K562 (cell line): ENCODE measurements around the gene UBN2. TPM values are rescaled to one million over a fixed set of nuclear protein-coding genes. Genes with fewer than 3 reads are reported as not detected.

Experiments
- ATAC-seq: fragments of 200-7000 bp; cut with Tn5 transposase; 3 replicates; pipeline ENCODE4 v1.9.1; 2020; ENCODE audit warnings: moderate library complexity
- BruUV-seq: library from RNA; stranded (reverse); fragments of 400-500 nt; replicated peaks from 2 replicates; lab custom pipeline; 2021; lab: Mats Ljungman, UMichigan
- CTCF ChIA-PET: fragments of 300-600 bp; formaldehyde crosslinking; extraction: SDS; loops from one replicate; lab custom pipeline; 2021; ENCODE audit warnings: low intra/inter-chr PET ratio; lab: Yijun Ruan, JAX
- POLR2A ChIA-PET: fragments of 300-600, 350-650 bp; sonication (Branson Sonifier 250); formaldehyde crosslinking; extraction: SDS; loops from one replicate; lab custom pipeline; 2021; ENCODE audit warnings: antibody characterized with exemption, inconsistent platforms; lab: Yijun Ruan, JAX
- DNase-seq, 4 experiments: peaks; one replicate each; pipeline versions ENCODE4 v3.0.0 to v3.0.0-alpha.2; 2011 to 2018; ENCODE audit warnings: low spot score in 3 of 4, mixed read lengths in 3 of 4; ENCODE audit errors: extremely low read depth in 1 of 4
- FAIRE-seq: peaks from 2 replicates; lab custom pipeline; 2011; peaks lifted over from hg19 to GRCh38; lab: Jason Lieb, UNC
- H2AFZ ChIP-seq: 2 replicates; pipeline ENCODE4 v1.6.0; 2011; ENCODE audit warnings: low read depth, low read length, control low read depth, inconsistent platforms
- H3K27ac ChIP-seq: fragments of 200-600 bp; 3 replicates; pipeline ENCODE4 v1.8.0; 2011; ENCODE audit warnings: low read depth, mild to moderate bottlenecking, control low read depth, inconsistent platforms, low read length, moderate library complexity, mixed read lengths; ENCODE audit errors: extremely low read depth
- H3K27me3 ChIP-seq, 2 experiments: fragments of 300-600 bp in 1 of 2; 2 replicates in 1 of 2; 3 replicates in 1 of 2; pipeline versions ENCODE4 v1.6.0 to v1.8.0; 2011; ENCODE audit warnings: inconsistent platforms in 2 of 2, low read length in 2 of 2, mild to moderate bottlenecking in 1 of 2, mixed read lengths in 1 of 2, moderate library complexity in 1 of 2; ENCODE audit not compliant: control insufficient read depth in 2 of 2, insufficient read depth in 2 of 2
- H3K36me3 ChIP-seq: fragments of 300-600 bp; 3 replicates; pipeline ENCODE4 v1.8.0; 2011; ENCODE audit warnings: mild to moderate bottlenecking, low read length, inconsistent platforms; ENCODE audit not compliant: control insufficient read depth, insufficient read depth
- H3K4me1 ChIP-seq, 2 experiments: fragments of 200-600 bp in 1 of 2; replicated peaks in 1 of 2; 2 replicates in 1 of 2; 3 replicates in 1 of 2; pipeline versions ENCODE4 v1.5.1 to v1.8.0; 2011; ENCODE audit warnings: inconsistent platforms in 2 of 2, low read length in 2 of 2, mild to moderate bottlenecking in 1 of 2, mixed read lengths in 1 of 2, moderate library complexity in 1 of 2; ENCODE audit not compliant: control insufficient read depth in 2 of 2, insufficient read depth in 2 of 2
- H3K4me2 ChIP-seq: 2 replicates; pipeline ENCODE4 v1.6.1; 2011; ENCODE audit warnings: low read length, control low read depth, inconsistent platforms, mixed read lengths; ENCODE audit not compliant: insufficient read depth
- H3K4me3 ChIP-seq: fragments of 200-600 bp; sonication (generic), shearing (Covaris generic); 2 replicates; pipeline ENCODE4 v1.5.1; 2016; ENCODE audit warnings: control low read depth, inconsistent platforms
- H3K79me2 ChIP-seq: fragments of 200-600 bp; 3 replicates; pipeline ENCODE4 v1.8.0; 2011; ENCODE audit warnings: low read length, inconsistent platforms; ENCODE audit not compliant: control insufficient read depth, insufficient read depth
- H3K9ac ChIP-seq, 2 experiments: 2 replicates each; pipeline versions ENCODE4 v1.6.0 to v1.6.1; 2011; ENCODE audit warnings: low read depth in 2 of 2, low read length in 2 of 2, control low read depth in 1 of 2, inconsistent platforms in 1 of 2, mild to moderate bottlenecking in 1 of 2, mixed read lengths in 1 of 2; ENCODE audit not compliant: insufficient read depth in 1 of 2
- H3K9me1 ChIP-seq: one replicate; pipeline ENCODE4 v1.6.0; 2011; ENCODE audit warnings: inconsistent platforms, mild to moderate bottlenecking, low read length, moderate library complexity; ENCODE audit not compliant: control insufficient read depth, insufficient read depth
- H3K9me3 ChIP-seq: replicated peaks from 2 replicates; pipeline ENCODE4 v1.5.1; 2011; ENCODE audit warnings: low read depth, low read length, inconsistent platforms; ENCODE audit not compliant: control insufficient read depth, insufficient read depth
- H4K20me1 ChIP-seq: replicated peaks from 2 replicates; pipeline ENCODE4 v1.6.1; 2011; ENCODE audit warnings: low read length, inconsistent platforms, mixed read lengths; ENCODE audit not compliant: control insufficient read depth, insufficient read depth
- ATF7 ChIP-seq: fragments of 450-650 bp; IDR thresholded peaks from 2 replicates; pipeline ENCODE4 v1.7.1; 2014; ENCODE audit warnings: mild to moderate bottlenecking, moderate library complexity
- CREM ChIP-seq: IDR thresholded peaks from 2 replicates; pipeline ENCODE4 v1.6.1; 2014; ENCODE audit warnings: antibody characterized with exemption, low read depth
- E2F1 ChIP-seq: sonication (generic); formaldehyde crosslinking; IDR thresholded peaks from 2 replicates; pipeline ENCODE4 v1.8.1; 2023; ENCODE audit warnings: mild to moderate bottlenecking, missing genetic modification reagents, moderate library complexity
- GTF3C2 ChIP-seq: IDR thresholded peaks from 3 replicates; pipeline ENCODE4 v1.6.1; 2011; ENCODE audit warnings: borderline replicate concordance, mild to moderate bottlenecking, moderate library complexity; ENCODE audit not compliant: insufficient read length; ENCODE audit errors: extremely low read depth
- HDAC2 ChIP-seq: fragments of 450-650 bp; IDR thresholded peaks from 2 replicates; pipeline ENCODE4 v1.6.1; 2016; ENCODE audit warnings: mild to moderate bottlenecking
- KAT2B ChIP-seq: IDR thresholded peaks from one replicate; pipeline ENCODE4 v1.6.1; 2012; ENCODE audit warnings: low read depth, mild to moderate bottlenecking, control low read depth, inconsistent platforms, low read length, moderate library complexity
- LCOR ChIP-seq: sonication (generic); formaldehyde crosslinking; IDR thresholded peaks from 2 replicates; pipeline ENCODE4 v1.8.0; 2022; ENCODE audit warnings: mild to moderate bottlenecking, missing genetic modification reagents
- PBX2 ChIP-seq, 2 experiments: IDR thresholded peaks in 1 of 2; conservative IDR thresholded peaks in 1 of 2; 2 replicates each; pipeline ENCODE4 v1.6.1; 2016; ENCODE audit warnings: low read depth in 2 of 2, mild to moderate bottlenecking in 1 of 2, missing compliant biosample characterization in 1 of 2, missing genetic modification characterization in 1 of 2, moderate library complexity in 1 of 2
- RBM14 ChIP-seq: fragments of 200-400 bp; formaldehyde crosslinking; IDR thresholded peaks from 2 replicates; pipeline ENCODE4 v1.6.1; 2018; ENCODE audit warnings: low read depth, mild to moderate bottlenecking, low read length, moderate library complexity, borderline replicate concordance; ENCODE audit not compliant: insufficient read depth
- SAFB2 ChIP-seq: fragments of 200-400 bp; formaldehyde crosslinking; IDR thresholded peaks from 2 replicates; pipeline ENCODE4 v1.6.1; 2018; ENCODE audit warnings: borderline replicate concordance, low read length, low read depth, moderate library complexity; ENCODE audit not compliant: severe bottlenecking
- TBP ChIP-seq: optimal IDR thresholded peaks from 2 replicates; pipeline ENCODE3; 2011; ENCODE audit warnings: low read depth, low read length, improper control_type of control experiment
- TRIM28 ChIP-seq: fragments of 450-650 bp; IDR thresholded peaks from 2 replicates; pipeline ENCODE4 v1.6.1; 2017
- ZBED1 ChIP-seq: IDR thresholded peaks from 2 replicates; pipeline ENCODE4 v1.6.1; 2014
- ZBTB8A ChIP-seq: fragments of 450-650 bp; IDR thresholded peaks from 2 replicates; pipeline ENCODE4 v1.6.1; 2018; ENCODE audit warnings: mild to moderate bottlenecking, moderate library complexity; ENCODE audit not compliant: partially characterized antibody
- ZKSCAN3 ChIP-seq: fragments of 250-450 bp; sonication (Bioruptor Pico); IDR thresholded peaks from 2 replicates; pipeline ENCODE4 v1.4.0; 2020
- ZNF121 ChIP-seq: sonication (generic); formaldehyde crosslinking; conservative IDR thresholded peaks from 2 replicates; pipeline ENCODE4 v1.8.0; 2022; ENCODE audit warnings: missing genetic modification reagents
- ZNF184 ChIP-seq: sonication (generic); formaldehyde crosslinking; IDR thresholded peaks from 2 replicates; pipeline ENCODE4 v1.5.0; 2020; ENCODE audit warnings: missing genetic modification reagents
- WGBS: fragments of 100-300 bp; shearing (Covaris generic); methylation state at CpG from one replicate; pipeline ENCODE4 v1.1.6; 2016; ENCODE audit warnings: low coverage, mixed read lengths; ENCODE audit not compliant: insufficient coverage; ENCODE audit errors: missing lambda C conversion rate; 5-methylcytosine and 5-hydroxymethylcytosine counted together
- in situ Hi-C: fragments of 300-500 bp; cut with MboI; formaldehyde crosslinking; loops from 4 replicates; pipeline ENCODE4 v1.15.0; 2018; ENCODE audit warnings: inconsistent platforms, mixed read lengths
- intact Hi-C: fragments of 100-400 bp; cut with micrococcal nuclease; formaldehyde crosslinking; loops from 2 replicates; pipeline ENCODE4 v1.14.2; 2022
- polyA plus RNA-seq, 8 experiments: library from polyadenylated mRNA; depleted of rRNA in 4 of 8; stranded (reverse) in 5 of 8; unstranded in 3 of 8; fragments of >200 nt; fragmentation: Nextera tagmentation in 2 of 8; fragmentation: Illumina TruSeq in 1 of 8; extraction: Ambion mirVana in 2 of 8; extraction: Trizol in 1 of 8; gene quantifications; 2 replicates each; pipeline versions ENCODE4 v1.2.1 to v1.2.3, GENCODE V29; 2011 to 2014; ENCODE audit warnings: inconsistent platforms in 1 of 8, missing spikeins in 1 of 8
- total RNA-seq, 7 experiments: library from RNA; depleted of rRNA in 6 of 7; stranded (reverse); fragments of >200 nt in 6 of 7; fragmentation: Illumina TruSeq in 2 of 7; extraction: Trizol in 2 of 7; gene quantifications; 2 replicates each; pipeline versions ENCODE4 v1.2.1 to v1.2.3, GENCODE V29; 2011 to 2021; ENCODE audit warnings: low replicate concordance in 1 of 7

UBN2 gene
- total and polyA plus RNA-seq, 9 of the 15 experiments (the other 6 are each of a cell fraction or from before 2014, with no cell fraction given), result 1.2 to 19.5 (median 9.9) TPM

- no peak for TF ChIP-seq SAFB2
- TF ChIP-seq KAT2B, result no peak
- TF ChIP-seq ATF7, result no peak
- TF ChIP-seq HDAC2, result no peak
- TF ChIP-seq TRIM28, result no peak
- TF ChIP-seq ZNF121 (CRISPR knock-in tag), result no peak
- no peak for TF ChIP-seq ZNF184 (CRISPR knock-in tag)
- no peak for TF ChIP-seq ZKSCAN3
- no peak for TF ChIP-seq GTF3C2
- no peak for TF ChIP-seq ZBTB8A
- TF ChIP-seq, all 486 proteins: peak for 0
Observed at GRCh38 chr7:139254281-139254680, 23.2 kb downstream of the UBN2 start (continued).

GRCh38 chr7:139254728-139255127 is 23.7 kb downstream of the UBN2 start:
- 89% methylated on average over 4 of the region's 4 CpGs for WGBS
- no peak overlapping the region for H3K4me3 ChIP-seq
- no peaks in the 10 kb centered on the region for H3K4me1 ChIP-seq
- no peak overlapping the region for H3K9ac ChIP-seq
- H3K27me3 ChIP-seq, result no peaks in the 10 kb centered on the region
- intact Hi-C loops (no loop called here), in situ Hi-C loops (no loop called here)
- no TSS peak for BruUV-seq
- H3K4me2 ChIP-seq, result no peak overlapping the region
- DNase-seq (no peak), FAIRE-seq (no peak), ATAC-seq (no peak; the same call in 1 of the 3 replicates)
- ChIA-PET POLR2A (interaction anchor here (0.6 kb wide), 1 partner anchor 12 kb away, joined by 3 read pairs; no protein-coding TSS in a partner anchor), CTCF (no interaction called here)
- no peaks in the 10 kb centered on the region for H3K9me1 ChIP-seq
- H3K79me2 ChIP-seq, result no peaks in the 10 kb centered on the region
- no peaks in the 10 kb centered on the region for H4K20me1 ChIP-seq
- H2AFZ ChIP-seq, result no peak overlapping the region
- no peak overlapping the region for H3K27ac ChIP-seq
- H3K9me3 ChIP-seq, result no peaks in the 10 kb centered on the region
- H3K36me3 ChIP-seq, result peaks cover 73% of the 10 kb centered on the region
- TF ChIP-seq CREM, result no peak
- no peak for TF ChIP-seq E2F1 (CRISPR knock-in tag)
- no peak for TF ChIP-seq TBP
- TF ChIP-seq RBM14, result no peak
- TF ChIP-seq PBX2 (CRISPR knock-in tag; IDR thresholded peaks at IDR 0.05; ENCODE audit: low read depth), result no peak
- no peak for TF ChIP-seq PBX2 (tag; conservative IDR thresholded peaks at IDR 0.05; ENCODE audit: low read depth)
- TF ChIP-seq LCOR (CRISPR knock-in tag), result no peak
- no peak for TF ChIP-seq ZBED1
